ENCODE measurements around the gene KAT2A.

DNA sequence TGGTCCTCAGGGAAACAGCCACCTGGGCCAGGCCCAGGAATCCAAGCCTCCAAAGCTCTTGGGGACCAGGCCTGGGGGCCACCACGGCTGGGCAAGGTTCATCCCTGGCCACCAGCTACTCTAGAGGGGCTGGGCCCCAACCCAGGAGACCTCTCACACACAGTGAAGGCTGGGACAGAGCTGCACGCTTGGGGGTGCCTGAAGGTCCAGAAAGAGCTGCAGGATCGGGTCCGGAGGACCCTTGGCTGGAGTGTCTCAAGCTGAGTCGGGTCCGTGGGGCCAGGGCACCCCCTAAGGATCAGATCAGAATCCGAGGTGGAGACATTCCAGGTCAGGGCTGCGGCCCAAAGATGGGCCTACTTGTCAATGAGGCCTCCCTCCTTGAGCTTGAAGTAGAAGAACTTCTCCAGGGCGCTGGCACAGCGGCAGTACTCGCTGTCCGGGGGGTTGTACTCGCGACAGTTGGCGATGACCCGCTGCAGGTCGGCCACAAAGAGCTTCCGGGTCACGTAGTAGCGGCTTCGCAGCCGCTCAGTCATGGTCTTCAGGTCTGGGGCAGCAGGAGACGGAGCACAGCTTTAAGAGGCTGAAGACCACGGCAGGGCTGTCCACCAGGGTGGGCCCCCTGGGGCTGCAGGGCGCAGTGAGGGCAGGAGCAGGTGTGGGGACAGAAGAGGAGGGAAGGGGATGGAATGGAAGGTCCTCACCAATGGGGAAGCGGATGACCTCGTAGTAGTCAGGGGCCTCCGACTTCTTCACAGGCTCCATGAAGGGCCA is 7.7 kb downstream of the KAT2A start:
- TF ChIP-seq, protein P1, sequence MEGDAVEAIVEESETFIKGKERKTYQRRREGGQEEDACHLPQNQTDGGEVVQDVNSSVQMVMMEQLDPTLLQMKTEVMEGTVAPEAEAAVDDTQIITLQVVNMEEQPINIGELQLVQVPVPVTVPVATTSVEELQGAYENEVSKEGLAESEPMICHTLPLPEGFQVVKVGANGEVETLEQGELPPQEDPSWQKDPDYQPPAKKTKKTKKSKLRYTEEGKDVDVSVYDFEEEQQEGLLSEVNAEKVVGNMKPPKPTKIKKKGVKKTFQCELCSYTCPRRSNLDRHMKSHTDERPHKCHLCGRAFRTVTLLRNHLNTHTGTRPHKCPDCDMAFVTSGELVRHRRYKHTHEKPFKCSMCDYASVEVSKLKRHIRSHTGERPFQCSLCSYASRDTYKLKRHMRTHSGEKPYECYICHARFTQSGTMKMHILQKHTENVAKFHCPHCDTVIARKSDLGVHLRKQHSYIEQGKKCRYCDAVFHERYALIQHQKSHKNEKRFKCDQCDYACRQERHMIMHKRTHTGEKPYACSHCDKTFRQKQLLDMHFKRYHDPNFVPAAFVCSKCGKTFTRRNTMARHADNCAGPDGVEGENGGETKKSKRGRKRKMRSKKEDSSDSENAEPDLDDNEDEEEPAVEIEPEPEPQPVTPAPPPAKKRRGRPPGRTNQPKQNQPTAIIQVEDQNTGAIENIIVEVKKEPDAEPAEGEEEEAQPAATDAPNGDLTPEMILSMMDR (optimal IDR thresholded peaks at IDR 0.05 in 1 of 3, IDR thresholded peaks at IDR 0.05 in 1 of 3, conservative IDR thresholded peaks at IDR 0.05 in 1 of 3; ENCODE audit: extremely low read depth in 1 of 3, insufficient read depth in 2 of 3, low read length in 3 of 3), result no peak
- no peak for TF ChIP-seq EZH2 (IDR thresholded peaks at IDR 0.05; ENCODE audit: low read length)

Measured in keratinocyte (primary cell).